Endothelial cell of umbilical vein (primary cell): ENCODE results near the gene IGBP1.
"Not testable (repeated sequence)": the region's sequence is repeated elsewhere in the genome, so short reads cannot be mapped to it uniquely, and the experiment has no call there.

ENCODE experiments used
- CTCF ChIP-seq, 2 donors: IDR thresholded peaks; 1 replicate in 1 of 2; 2 replicates in 1 of 2; pipeline ENCODE4 v1.5.1; 2011; ENCODE audit warnings: low read length in 2 of 2, mild to moderate bottlenecking in 2 of 2, moderate library complexity in 2 of 2, control low read depth in 1 of 2, inconsistent platforms in 1 of 2, low read depth in 1 of 2; ENCODE audit not compliant: insufficient read depth in 1 of 2; ENCODE audit errors: extremely low read depth in 1 of 2
- POLR2A ChIP-seq: IDR thresholded peaks from 2 replicates; pipeline ENCODE4 v1.6.1; 2012; ENCODE audit warnings: low read depth, mild to moderate bottlenecking, control low read depth, low read length
- POLR2AphosphoS5 ChIP-seq: IDR thresholded peaks from 2 replicates; pipeline ENCODE4 v1.6.1; 2012; ENCODE audit warnings: low read depth, mild to moderate bottlenecking, control low read depth, low read length, moderate library complexity; ENCODE audit not compliant: insufficient read depth

- not testable (repeated sequence) for TF ChIP-seq POLR2A; POLR2AphosphoS5; CTCF (IDR thresholded peaks at IDR 0.05; ENCODE audit: extremely low read depth in 1 of 2, insufficient read depth in 1 of 2, low read depth in 1 of 2, low read length in 2 of 2)
These were observed 76.3 kb downstream of the IGBP1 start for GRCh38 chrX:70209570-70209969.
